Non-pigmented ciliary epithelial cell (primary cell): ENCODE results near the gene TEDC2.

ENCODE experiments used
- DNase-seq: peaks from one replicate; pipeline ENCODE4 v3.0.0-alpha.2; 2010; ENCODE audit warnings: low read depth

The TEDC2 gene

GRCh38 chr16:2466667-2467527, 7.0 kb downstream of the TEDC2 start:
- no peak for DNase-seq

DNA sequence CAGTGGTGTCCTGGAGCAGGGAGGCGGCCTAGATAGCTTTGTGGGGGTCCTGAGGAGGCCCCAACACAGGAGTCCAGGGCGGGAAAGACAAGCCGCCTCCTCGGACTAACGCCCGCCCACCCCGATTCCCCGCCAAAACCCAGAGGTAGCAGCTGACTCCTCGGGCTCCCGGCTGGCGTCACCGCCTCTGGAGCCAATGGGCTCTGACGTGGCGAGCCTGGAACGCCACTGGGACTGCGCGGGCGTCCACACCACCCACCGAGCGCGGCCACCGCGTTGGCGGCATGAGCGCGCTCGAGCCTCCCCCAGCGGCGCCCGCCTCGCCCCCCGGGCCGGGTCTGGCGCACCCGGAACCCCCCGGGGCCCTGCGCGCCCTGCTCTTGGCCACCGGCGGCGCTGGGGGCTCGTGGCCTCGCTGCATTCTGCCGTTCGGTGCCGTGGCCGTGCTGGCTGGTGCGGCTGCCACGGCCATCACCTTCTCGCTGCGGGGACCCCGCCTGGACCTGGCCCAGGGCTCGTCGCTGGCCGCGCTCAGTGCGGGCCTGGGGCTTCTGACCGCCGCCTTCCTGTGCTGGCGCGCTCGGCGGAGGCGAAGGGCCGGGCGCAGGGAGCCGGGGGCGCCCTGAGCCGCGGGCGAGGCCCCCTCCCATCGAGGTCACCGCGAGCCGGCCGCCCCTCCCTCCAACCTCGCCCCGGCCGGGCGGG, 7.8 kb downstream of the TEDC2 start:
- no peak for DNase-seq

DNA sequence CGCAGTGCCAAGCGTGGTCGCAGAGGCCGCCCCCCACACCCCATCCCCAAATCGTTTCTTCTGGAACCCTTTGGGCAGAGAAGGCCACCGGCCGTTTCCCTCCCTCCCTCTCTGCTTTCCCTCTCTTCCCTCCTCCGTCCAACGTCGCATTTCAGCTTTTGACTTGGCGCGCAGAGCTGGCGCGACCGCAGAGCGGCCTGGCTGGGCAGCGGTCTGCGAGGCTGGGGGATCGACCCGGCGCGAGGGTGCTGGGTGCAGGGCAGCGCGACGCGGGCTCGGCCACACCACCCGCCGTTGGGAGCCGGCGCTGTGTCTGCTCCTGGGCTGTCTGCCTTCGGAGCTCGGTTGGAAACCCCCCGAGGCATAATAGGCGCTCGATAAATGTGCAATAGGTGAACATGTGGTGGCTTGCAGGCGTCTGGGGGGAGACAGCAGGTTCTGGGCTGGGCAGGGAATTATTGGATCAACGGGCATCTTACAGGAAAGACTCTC, 8.4 kb downstream of the TEDC2 start:
- DNase-seq: no peak

DNA sequence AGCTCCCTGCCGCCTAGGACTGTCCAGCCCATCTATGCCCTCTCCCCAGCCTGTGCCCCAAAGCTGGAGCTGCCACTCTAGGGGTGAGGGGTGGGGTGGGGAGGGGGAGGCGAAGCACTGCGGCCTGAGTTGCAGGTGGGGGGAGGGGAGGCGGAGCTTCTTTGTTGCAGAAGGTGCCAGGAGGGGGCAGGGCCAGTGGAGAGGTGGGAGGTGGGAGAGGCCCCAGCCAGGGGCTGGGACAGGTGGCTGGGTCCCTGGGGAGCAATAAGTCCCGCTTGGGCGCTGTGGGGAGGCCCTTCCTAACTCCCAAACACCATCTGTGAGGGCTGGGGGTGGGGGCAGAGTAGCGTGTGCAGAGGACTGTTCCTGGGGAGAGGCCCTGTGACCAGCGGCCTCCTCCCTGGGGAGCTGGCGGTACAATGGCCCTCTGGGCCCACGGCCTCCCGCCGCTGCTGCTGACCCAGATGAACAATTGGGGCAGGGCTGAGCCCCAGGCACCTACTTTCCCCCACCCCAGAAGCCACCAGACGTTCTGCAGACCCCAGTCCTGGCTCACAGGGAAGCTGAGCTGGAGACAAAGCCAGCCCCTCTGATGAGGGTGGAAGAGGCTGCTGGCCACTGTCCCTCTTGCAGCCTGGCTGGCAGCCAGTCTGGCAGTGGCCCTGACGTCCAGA, 9.0 kb downstream of the TEDC2 start:
- no peak for DNase-seq

DNA sequence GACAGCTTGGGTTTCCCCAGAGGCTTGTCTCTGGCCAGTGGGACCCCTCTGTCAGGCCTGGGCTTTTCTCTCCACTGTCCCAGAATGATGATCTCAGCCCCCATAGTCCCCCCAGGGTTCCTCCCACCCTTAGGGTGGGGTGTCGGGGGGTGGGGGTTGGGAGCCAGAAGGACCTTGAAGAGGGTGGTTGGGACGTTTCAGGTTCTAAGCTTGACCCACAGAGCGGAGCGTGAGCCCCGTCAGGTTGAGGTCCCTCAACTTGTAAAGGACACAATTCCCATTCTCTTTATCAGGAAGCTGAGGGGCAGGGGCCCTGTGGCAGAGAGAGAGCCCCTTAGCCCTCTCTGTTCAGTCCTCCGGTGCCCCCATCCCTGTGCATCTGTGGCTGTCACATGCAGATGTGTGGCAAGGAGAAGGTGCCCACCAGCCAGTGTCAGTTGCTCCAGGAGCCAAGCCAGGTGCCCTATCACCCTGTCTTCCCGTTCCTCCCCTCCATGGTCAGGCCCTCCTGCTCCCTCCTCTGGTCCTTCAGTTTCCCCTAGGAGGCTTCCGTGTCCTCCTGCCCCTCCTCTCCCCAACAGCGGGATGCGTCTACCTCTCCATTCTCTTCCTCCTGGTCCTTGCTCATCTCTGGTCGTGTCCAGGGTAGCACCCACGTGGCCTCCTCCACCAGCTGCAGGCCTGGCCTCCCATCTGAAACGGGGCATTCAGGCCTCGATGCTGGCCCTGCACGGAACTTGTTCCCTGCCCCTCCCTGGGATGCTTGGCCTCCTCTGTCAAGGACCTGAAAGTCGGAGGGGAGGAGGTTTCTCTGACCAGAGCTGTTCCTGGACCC, 9.7 kb downstream of the TEDC2 start:
- DNase-seq: no peak

- no peak for DNase-seq
Measured at GRCh38 chr16:2470234-2470601, 10.3 kb downstream of the TEDC2 start.

GRCh38 chr16:2470603-2471015, 10.7 kb downstream of the TEDC2 start:
- no peak for DNase-seq

DNA sequence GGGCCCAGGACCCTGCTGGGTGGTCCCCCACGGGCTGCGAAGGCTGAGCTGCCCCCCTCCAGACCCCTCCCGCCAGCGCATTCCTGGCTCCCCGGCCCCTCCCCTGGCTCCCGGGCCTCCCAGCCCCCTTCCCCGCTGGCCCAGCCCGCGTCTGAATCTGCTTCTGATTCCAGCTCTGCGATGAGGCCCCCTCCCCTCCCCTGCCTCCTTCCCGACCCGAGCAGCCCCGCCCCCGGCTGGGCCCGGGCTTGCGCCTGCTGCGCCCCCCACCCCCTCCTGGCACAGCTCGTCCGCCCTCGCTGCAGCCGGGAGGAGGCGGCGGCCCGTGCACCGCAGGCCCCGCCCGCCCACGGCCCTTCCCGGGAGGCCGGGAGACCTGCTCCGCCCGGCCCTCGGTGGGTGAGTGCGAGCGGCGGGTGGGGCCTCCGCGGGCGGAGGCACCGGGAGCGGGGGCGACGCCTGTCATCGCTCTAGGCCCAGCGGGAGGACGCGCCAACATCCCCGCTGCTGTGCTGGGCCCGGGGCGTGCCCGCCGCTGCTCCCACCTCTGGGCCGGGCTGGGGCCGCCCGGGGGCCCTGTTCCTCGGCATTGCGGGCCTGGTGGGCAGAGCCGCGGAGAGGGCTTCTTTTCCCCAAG, 11.2 kb downstream of the TEDC2 start, which contains the start of gene NTN3:
TSS of gene NTN3 (plus strand) at position 282 of the 637 bp plus-strand sequence. CDS start 405 bp downstream, outside the sequence.
- DNase-seq: no peak

GRCh38 chr16:2471653-2472487, 12.0 kb downstream of the TEDC2 start:
- DNase-seq: no peak

DNA sequence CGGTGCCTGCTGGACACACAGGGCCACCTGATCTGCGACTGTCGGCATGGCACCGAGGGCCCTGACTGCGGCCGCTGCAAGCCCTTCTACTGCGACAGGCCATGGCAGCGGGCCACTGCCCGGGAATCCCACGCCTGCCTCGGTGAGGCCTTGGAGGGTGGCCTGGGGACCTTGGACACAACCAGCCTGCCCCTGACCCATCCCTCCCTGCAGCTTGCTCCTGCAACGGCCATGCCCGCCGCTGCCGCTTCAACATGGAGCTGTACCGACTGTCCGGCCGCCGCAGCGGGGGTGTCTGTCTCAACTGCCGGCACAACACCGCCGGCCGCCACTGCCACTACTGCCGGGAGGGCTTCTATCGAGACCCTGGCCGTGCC, 12.6 kb downstream of the TEDC2 start:
- DNase-seq: no peak

DNA sequence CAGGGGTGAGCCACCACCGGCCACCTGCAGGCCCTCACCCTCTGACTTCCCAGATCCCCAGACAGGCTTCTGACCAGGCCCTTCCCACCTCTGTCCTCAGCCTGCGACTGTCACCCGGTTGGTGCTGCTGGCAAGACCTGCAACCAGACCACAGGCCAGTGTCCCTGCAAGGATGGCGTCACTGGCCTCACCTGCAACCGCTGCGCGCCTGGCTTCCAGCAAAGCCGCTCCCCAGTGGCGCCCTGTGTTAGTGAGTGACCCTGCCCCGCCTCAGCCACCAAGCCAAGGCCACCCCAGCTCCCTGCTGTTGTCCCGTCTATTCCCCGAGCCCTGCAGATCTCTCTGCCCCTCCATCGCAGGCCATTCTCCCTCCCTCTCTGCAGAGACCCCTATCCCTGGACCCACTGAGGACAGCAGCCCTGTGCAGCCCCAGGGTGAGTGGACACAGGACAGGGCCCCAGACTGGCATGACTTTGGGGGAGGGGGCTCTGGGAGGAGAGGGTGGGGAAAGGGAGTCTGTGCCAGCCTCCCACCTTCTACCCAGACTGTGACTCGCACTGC, 13.1 kb downstream of the TEDC2 start:
- no peak for DNase-seq

DNA sequence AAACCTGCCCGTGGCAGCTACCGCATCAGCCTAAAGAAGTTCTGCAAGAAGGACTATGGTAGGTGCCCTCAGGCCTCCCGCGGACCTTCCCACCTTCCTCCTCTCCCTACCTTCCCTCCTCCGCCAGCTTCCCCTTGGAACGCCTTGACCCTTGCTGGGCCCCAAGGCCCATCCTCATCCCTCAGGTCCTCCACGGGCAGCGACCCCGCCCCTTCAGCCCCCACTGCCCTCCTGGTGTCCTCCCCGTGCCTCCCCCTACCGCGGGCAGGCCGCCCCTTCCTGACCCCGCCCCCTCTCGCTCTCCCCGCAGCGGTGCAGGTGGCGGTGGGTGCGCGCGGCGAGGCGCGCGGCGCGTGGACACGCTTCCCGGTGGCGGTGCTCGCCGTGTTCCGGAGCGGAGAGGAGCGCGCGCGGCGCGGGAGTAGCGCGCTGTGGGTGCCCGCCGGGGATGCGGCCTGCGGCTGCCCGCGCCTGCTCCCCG, 13.6 kb downstream of the TEDC2 start:
- DNase-seq: no peak

DNA sequence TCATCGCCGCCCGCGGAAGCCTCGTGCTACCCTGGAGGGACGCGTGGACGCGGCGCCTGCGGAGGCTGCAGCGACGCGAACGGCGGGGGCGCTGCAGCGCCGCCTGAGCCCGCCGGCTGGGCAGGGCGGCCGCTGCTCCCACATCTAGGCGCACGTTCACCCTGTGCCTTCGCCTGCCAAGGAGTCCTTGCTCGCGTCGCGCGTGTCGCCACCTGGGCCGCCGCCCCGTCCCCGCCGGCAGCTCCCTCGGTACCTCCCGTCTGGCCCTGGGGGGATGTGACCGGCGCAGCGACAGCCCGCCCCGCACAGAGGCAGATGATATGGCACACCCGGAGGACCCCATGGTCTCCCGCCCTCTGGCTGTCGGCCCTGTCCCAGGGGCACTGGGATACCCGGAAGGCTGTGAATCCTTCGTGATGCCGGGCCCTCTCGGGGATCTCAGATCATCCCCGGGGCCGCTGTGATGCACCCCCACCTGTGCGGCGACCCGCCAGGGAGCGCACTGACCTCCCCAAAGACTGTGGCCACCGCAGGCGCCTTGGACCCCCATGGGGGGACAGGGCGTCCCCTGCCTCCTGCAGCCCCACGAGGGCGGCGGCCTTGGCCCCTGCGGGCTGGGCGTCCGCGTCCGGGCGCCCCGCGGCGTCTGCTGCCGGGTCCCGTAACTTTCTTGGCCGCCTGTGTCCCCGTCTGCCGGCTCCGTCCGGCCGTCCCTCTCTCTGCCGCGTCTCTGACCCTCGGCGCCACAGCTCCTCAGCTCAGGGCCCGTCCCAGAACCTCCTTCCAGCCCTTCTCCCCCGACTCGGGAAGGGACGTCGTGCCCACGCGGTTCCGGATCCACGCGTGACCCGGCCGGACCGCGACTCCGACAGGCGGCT, 14.3 kb downstream of the TEDC2 start:
- no peak for DNase-seq

DNA sequence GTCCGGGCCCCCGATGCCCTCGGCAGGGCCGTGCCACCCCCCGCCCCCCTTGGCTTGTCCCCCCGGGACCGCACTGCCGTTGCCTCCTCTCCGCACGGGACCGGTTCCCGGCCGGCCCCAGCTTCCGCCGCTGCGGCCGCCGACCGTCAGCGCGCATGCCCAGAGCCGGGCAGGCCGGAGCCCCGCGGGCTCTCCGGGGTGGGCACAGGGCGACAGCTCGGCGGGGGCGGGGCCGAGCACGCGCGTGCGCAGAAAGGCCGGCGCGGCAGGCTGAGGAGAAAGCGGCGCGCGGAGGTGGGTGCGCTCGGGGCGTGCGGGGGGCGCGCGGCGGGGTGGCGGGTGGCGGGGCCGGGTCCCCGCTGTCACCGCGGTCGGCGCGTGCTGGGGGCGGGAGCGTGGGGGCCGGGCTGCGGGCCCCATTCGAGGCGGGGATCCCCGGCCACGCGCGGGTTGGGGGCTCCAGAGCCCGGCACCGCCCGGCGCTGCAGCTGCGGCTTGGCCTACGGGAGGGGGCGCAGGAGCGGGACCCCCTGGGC, 15.0 kb downstream of the TEDC2 start, which contains the start of gene TBC1D24:
TSS of gene TBC1D24 (plus strand) at position 251 of the 536 bp plus-strand sequence. CDS start 21,022 bp downstream, outside the sequence.
- no peak for DNase-seq

- DNase-seq: no peak
Measured at GRCh38 chr16:2475413-2476344, 15.8 kb downstream of the TEDC2 start.

DNA sequence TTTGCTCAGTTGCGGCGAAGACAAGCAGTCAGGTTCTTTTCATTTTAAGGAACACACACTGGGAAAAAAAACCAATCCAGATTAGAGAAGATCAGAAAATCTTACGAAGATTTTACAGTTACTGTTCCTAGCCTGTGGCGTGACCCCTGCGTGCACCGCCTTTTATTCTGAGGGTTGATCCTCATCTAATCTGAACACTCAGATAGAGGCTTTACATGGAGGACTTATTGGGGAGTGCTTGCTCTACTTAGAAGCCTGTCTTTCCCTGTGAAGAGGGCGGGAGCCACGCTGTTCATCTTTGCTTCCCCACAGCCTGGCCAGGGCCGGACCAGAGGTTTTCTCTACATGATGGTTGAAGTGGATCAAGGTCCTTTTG, 16.4 kb downstream of the TEDC2 start:
- no peak for DNase-seq

DNA sequence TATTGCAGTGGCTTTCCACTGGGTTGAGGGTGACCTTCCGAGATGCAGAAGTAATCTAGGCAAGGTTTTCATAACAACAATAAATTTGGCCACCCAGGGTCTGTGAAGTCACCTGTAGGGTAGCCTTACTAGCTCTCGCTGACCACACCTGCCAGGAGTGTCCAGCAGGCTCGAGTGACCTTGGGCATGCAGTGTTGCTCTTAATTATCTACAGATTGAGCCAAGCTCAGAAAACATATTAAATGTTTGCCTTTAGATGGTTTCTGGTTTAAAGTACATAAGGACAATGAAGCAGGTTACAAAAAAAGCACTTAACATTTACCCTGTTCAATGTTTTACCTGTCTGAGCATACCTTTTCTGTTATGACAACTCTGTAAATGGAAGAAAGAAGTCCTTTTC, 16.8 kb downstream of the TEDC2 start:
- no peak for DNase-seq
